ENCODE results near the gene DLGAP1.

- TF ChIP-seq SNAI2 (CRISPR knock-in tag; IDR thresholded peaks at IDR 0.05) (no peak), PPARA (CRISPR knock-in tag; IDR thresholded peaks at IDR 0.05; ENCODE audit: borderline replicate concordance) (no peak), BACH2 (CRISPR knock-in tag; IDR thresholded peaks at IDR 0.05; ENCODE audit: borderline replicate concordance) (no peak), PATZ1 (CRISPR knock-in tag; IDR thresholded peaks at IDR 0.05; ENCODE audit: borderline replicate concordance) (no peak), ZNF565 (CRISPR knock-in tag; conservative IDR thresholded peaks at IDR 0.05; ENCODE audit: low read depth) (no peak), ZC3H10 (CRISPR knock-in tag; IDR thresholded peaks at IDR 0.05) (no peak), TSHZ2 (CRISPR knock-in tag; IDR thresholded peaks at IDR 0.05) (no peak)
These were observed 563.9 kb downstream of the DLGAP1 start for GRCh38 chr18:3891245-3891644.

Measured in SK-N-SH treated with all-trans-retinoic acid at 6 μM for 48 hours (cell line).